ENCODE data around the gene COL28A1.
A peak's percentile ranks its signal among the peaks of the same experiment; 100 is the strongest.
"Not testable (repeated sequence)": the region's sequence is repeated elsewhere in the genome, so short reads cannot be mapped to it uniquely, and the experiment has no call there.

The COL28A1 gene

GRCh38 chr7:7561591-7561990 is 25.9 kb upstream of the COL28A1 start:
- DNase-seq = not testable (repeated sequence)

GRCh38 chr7:7557252-7557651 is 21.6 kb upstream of the COL28A1 start:
- no peak for DNase-seq

- DNase-seq = no peak
Measured at GRCh38 chr7:7556852-7557251, 21.2 kb upstream of the COL28A1 start.

- no peak for DNase-seq
Measured at GRCh38 chr7:7554649-7555575, 19.2 kb upstream of the COL28A1 start.

GRCh38 chr7:7554021-7554432 is 18.4 kb upstream of the COL28A1 start:
- DNase-seq = peak; percentile 68

- DNase-seq = no peak
Measured at GRCh38 chr7:7553386-7553785, 17.7 kb upstream of the COL28A1 start.

- no peak for DNase-seq
Measured at GRCh38 chr7:7552199-7552598, 16.5 kb upstream of the COL28A1 start.

GRCh38 chr7:7550663-7551062 is 15.0 kb upstream of the COL28A1 start:
- no peak for DNase-seq

- DNase-seq = no peak
Measured at GRCh38 chr7:7548407-7548806, 12.7 kb upstream of the COL28A1 start.

- no peak for DNase-seq
Measured at GRCh38 chr7:7542251-7542835, 6.7 kb upstream of the COL28A1 start.

GRCh38 chr7:7539711-7540110 is 4.0 kb upstream of the COL28A1 start:
- DNase-seq = no peak

- no peak for DNase-seq
Measured at GRCh38 chr7:7539152-7539551, 3.5 kb upstream of the COL28A1 start.

- DNase-seq = no peak
Measured at GRCh38 chr7:7537711-7538110, 2.0 kb upstream of the COL28A1 start.

- DNase-seq = no peak
Measured at GRCh38 chr7:7536396-7537019, 835 bp upstream of the COL28A1 start.

GRCh38 chr7:7533831-7534430 is 1.7 kb downstream of the COL28A1 start:
- no peak for DNase-seq

- DNase-seq = no peak
Measured at GRCh38 chr7:7529328-7529727, 6.3 kb downstream of the COL28A1 start.

- DNase-seq = no peak
Measured at GRCh38 chr7:7527047-7527446, 8.6 kb downstream of the COL28A1 start.

- DNase-seq = no peak
Measured at GRCh38 chr7:7526006-7526405, 9.7 kb downstream of the COL28A1 start.

GRCh38 chr7:7524121-7524520 is 11.6 kb downstream of the COL28A1 start:
- DNase-seq = peak; percentile 26

GRCh38 chr7:7522421-7522820 is 13.3 kb downstream of the COL28A1 start:
- DNase-seq = no peak

- DNase-seq = peak; percentile 5
Measured at GRCh38 chr7:7521259-7521658, 14.4 kb downstream of the COL28A1 start.

GRCh38 chr7:7519528-7519927 is 16.1 kb downstream of the COL28A1 start:
- no peak for DNase-seq

- DNase-seq = no peak
Measured at GRCh38 chr7:7519056-7519455, 16.6 kb downstream of the COL28A1 start.
